IMR-90 (cell line): ENCODE results near the gene MRPS9. TPM values are rescaled to one million over a fixed set of nuclear protein-coding genes. Genes with fewer than 3 reads are reported as not detected.

Experiments used
- ATAC-seq: fragments of 200-7000 bp; cut with Tn5 transposase; 2 replicates; pipeline ENCODE4 v1.9.1; 2020; ENCODE audit warnings: low read depth, mild to moderate bottlenecking, moderate library complexity
- BruUV-seq: library from RNA; stranded (reverse); fragments of 400-500 nt; replicated peaks from 2 replicates; lab custom pipeline; 2021; lab: Mats Ljungman, UMichigan
- CTCF ChIA-PET: fragments of 300-600 bp; formaldehyde crosslinking; extraction: SDS; loops from one replicate; lab custom pipeline; 2021; ENCODE audit warnings: antibody characterized with exemption; lab: Yijun Ruan, JAX
- POLR2A ChIA-PET: fragments of 300-600 bp; sonication (Branson Sonifier 250); formaldehyde crosslinking; loops from one replicate; lab custom pipeline; 2022; ENCODE audit warnings: antibody characterized with exemption; ENCODE audit not compliant: unreplicated experiment; lab: Charles Lee
- DNase-seq: peaks from one replicate; pipeline ENCODE4 v3.0.0; 2013
- H2AFZ ChIP-seq: replicated peaks from 2 replicates; pipeline ENCODE3; 2013; ENCODE audit warnings: low read length, mild to moderate bottlenecking; ENCODE audit not compliant: poor library complexity
- H2AK5ac ChIP-seq: 2 replicates; pipeline ENCODE4 v1.6.1; 2013; ENCODE audit warnings: low read depth, low read length, inconsistent platforms
- H2AK9ac ChIP-seq: replicated peaks from 2 replicates; pipeline ENCODE3; 2013; ENCODE audit warnings: mild to moderate bottlenecking, low read depth, low read length, moderate library complexity; ENCODE audit not compliant: poor library complexity
- H2BK120ac ChIP-seq: 2 replicates; pipeline ENCODE4 v1.6.1; 2013; ENCODE audit warnings: low read depth, low read length, inconsistent platforms
- H2BK15ac ChIP-seq: 3 replicates; pipeline ENCODE4 v1.6.1; 2013; ENCODE audit warnings: low read depth, low read length, inconsistent platforms
- H2BK20ac ChIP-seq: 2 replicates; pipeline ENCODE4 v1.6.1; 2013; ENCODE audit warnings: low read depth, mild to moderate bottlenecking, inconsistent platforms, low read length, moderate library complexity
- H2BK5ac ChIP-seq: 2 replicates; pipeline ENCODE4 v1.6.1; 2013; ENCODE audit warnings: mild to moderate bottlenecking, low read depth, low read length, inconsistent platforms; ENCODE audit not compliant: poor library complexity, severe bottlenecking
- H3K14ac ChIP-seq: replicated peaks from 2 replicates; pipeline ENCODE4 v1.6.1; 2013; ENCODE audit warnings: low read depth, low read length, inconsistent platforms
- H3K18ac ChIP-seq: 2 replicates; pipeline ENCODE4 v1.6.1; 2013; ENCODE audit warnings: low read depth, low read length, control low read depth
- H3K23ac ChIP-seq: 2 replicates; pipeline ENCODE4 v1.6.1; 2013; ENCODE audit warnings: low read depth, low read length, inconsistent platforms
- H3K27ac ChIP-seq: 2 replicates; pipeline ENCODE4 v1.5.1; 2013; ENCODE audit warnings: mild to moderate bottlenecking, control low read depth, low read length; ENCODE audit not compliant: insufficient read depth
- H3K27me3 ChIP-seq: 2 replicates; pipeline ENCODE4 v1.6.1; 2013; ENCODE audit warnings: low read length; ENCODE audit not compliant: control insufficient read depth, insufficient read depth
- H3K36me3 ChIP-seq: 2 replicates; pipeline ENCODE4 v1.6.1; 2013; ENCODE audit warnings: low read length, mixed read lengths; ENCODE audit not compliant: control insufficient read depth, insufficient read depth
- H3K4ac ChIP-seq: 2 replicates; pipeline ENCODE4 v1.6.1; 2013; ENCODE audit warnings: low read depth, low read length, inconsistent platforms
- H3K4me1 ChIP-seq: 2 replicates; pipeline ENCODE4 v1.6.1; 2013; ENCODE audit warnings: low read length, mixed read lengths; ENCODE audit not compliant: control insufficient read depth, insufficient read depth
- H3K4me2 ChIP-seq: 2 replicates; pipeline ENCODE4 v1.6.1; 2013; ENCODE audit warnings: low read depth, mild to moderate bottlenecking, control low read depth, low read length, moderate library complexity
- H3K4me3 ChIP-seq: 2 replicates; pipeline ENCODE4 v1.5.1; 2013; ENCODE audit warnings: low read depth, mild to moderate bottlenecking, control low read depth, low read length, moderate library complexity; ENCODE audit not compliant: insufficient read depth
- H3K56ac ChIP-seq: 2 replicates; pipeline ENCODE4 v1.6.1; 2013; ENCODE audit warnings: low read length, inconsistent platforms; ENCODE audit not compliant: insufficient read depth; ENCODE audit errors: extremely low read depth
- H3K79me1 ChIP-seq, 2 experiments: 2 replicates each; pipeline ENCODE4 v1.6.1; 2013; ENCODE audit warnings: low read length in 2 of 2, inconsistent platforms in 1 of 2, low read depth in 1 of 2
- H3K9ac ChIP-seq: 2 replicates; pipeline ENCODE4 v1.6.1; 2013; ENCODE audit warnings: low read depth, low read length, control low read depth
- H3K9me1 ChIP-seq: 2 replicates; pipeline ENCODE4 v1.6.1; 2013; ENCODE audit warnings: low read length, inconsistent platforms; ENCODE audit not compliant: insufficient read depth
- H3K9me3 ChIP-seq: 2 replicates; pipeline ENCODE4 v1.6.1; 2013; ENCODE audit warnings: low read length; ENCODE audit not compliant: control insufficient read depth, insufficient read depth
- H4K20me1 ChIP-seq: 2 replicates; pipeline ENCODE4 v1.6.1; 2013; ENCODE audit warnings: low read length, inconsistent platforms; ENCODE audit not compliant: insufficient read depth
- H4K5ac ChIP-seq: 2 replicates; pipeline ENCODE4 v1.6.1; 2013; ENCODE audit warnings: mild to moderate bottlenecking, low read depth, low read length, control low read depth
- H4K8ac ChIP-seq, 2 experiments: 2 replicates each; pipeline ENCODE4 v1.6.1; 2013; ENCODE audit warnings: low read depth in 2 of 2, low read length in 2 of 2, control low read depth in 1 of 2, inconsistent platforms in 1 of 2
- H4K91ac ChIP-seq: 2 replicates; pipeline ENCODE4 v1.6.1; 2013; ENCODE audit warnings: low read depth, low read length, inconsistent platforms; ENCODE audit not compliant: insufficient read depth
- CEBPB ChIP-seq: IDR thresholded peaks from 2 replicates; pipeline ENCODE4 v1.6.1; 2012; ENCODE audit warnings: low read depth, low read length, improper control_type of control experiment
- NFE2L2 ChIP-seq: fragments of 150-350 bp; IDR thresholded peaks from 2 replicates; pipeline ENCODE4 v1.6.1; 2016; ENCODE audit warnings: low read depth, mild to moderate bottlenecking, low read length
- WGBS, 2 experiments: methylation state at CpG; one replicate each; pipeline versions ENCODE4 v1.1.5 to v1.1.7; 2013; ENCODE audit warnings: missing lambda C conversion rate in 2 of 2; ENCODE audit not compliant: insufficient read length in 1 of 2; ENCODE audit errors: extremely low coverage in 2 of 2; 5-methylcytosine and 5-hydroxymethylcytosine counted together
- dilution Hi-C: fragments of 300-500 bp; cut with HindIII; formaldehyde crosslinking; loops from one replicate; pipeline ENCODE4 v1.14.3; 2018; ENCODE audit warnings: low sequenced_read_pairs; ENCODE audit not compliant: unreplicated experiment
- in situ Hi-C: fragments of 300-500 bp; cut with MboI; formaldehyde crosslinking; loops from 3 replicates; pipeline ENCODE4 v1.14.3; 2019; ENCODE audit warnings: low sequenced_read_pairs, inconsistent platforms, mixed read lengths
- intact Hi-C: fragments of 100-400 bp; cut with micrococcal nuclease; formaldehyde crosslinking; loops from 2 replicates; pipeline ENCODE4 v1.10.0; 2022
- polyA plus RNA-seq, 3 experiments: library from polyadenylated mRNA; depleted of rRNA; stranded (reverse); fragments of >200 nt; gene quantifications; 2 replicates each; pipeline ENCODE4 v1.2.3, GENCODE V29; 2012; ENCODE audit warnings: low replicate concordance in 1 of 3
- total RNA-seq: library from RNA; depleted of rRNA; stranded (reverse); fragments of >200 nt; gene quantifications from 2 replicates; pipeline ENCODE4 v1.2.3, GENCODE V29; 2012

MRPS9 gene
- total and polyA plus RNA-seq, 2 of the 4 experiments (the other 2 are of a cell fraction), result 20.6 to 27.7 TPM

DNA sequence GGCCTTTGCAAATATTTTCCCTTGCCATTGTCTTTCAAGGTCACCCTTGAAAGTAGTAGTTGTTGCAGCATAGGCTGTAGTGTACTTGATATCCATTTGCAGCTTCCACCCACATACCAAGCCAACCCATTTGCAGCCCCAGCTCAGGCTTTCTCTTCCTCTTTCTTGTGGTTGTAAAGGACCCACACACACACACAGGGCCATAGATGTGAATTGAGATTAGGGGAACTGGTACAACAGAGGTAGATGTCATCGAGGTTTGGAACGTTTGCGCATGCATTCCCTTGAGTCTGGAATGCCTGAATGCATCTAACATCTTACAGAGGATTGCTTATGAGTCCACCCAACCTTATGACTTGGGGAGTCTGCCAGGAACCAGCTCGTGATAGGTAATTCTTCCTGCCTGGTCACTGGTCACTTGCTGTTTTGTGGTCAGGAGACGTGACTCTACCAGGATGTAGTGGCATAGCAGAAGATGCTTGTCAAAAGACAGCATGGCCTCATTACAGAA is 91.9 kb downstream of the MRPS9 start:
- Histone ChIP-seq H3K56ac (no peak overlapping the region), H2AK9ac (no peak overlapping the region), H3K9ac (no peak overlapping the region), H3K18ac (no peak overlapping the region), H3K9me3 (peaks cover 3% of the 10 kb centered on the region; the same call in 1 of the 2 replicates), H3K27me3 (peaks cover 11% of the 10 kb centered on the region; the same call in 1 of the 2 replicates), H3K79me1 (no peaks in the 10 kb centered on the region), H2BK5ac (no peak overlapping the region), H3K4me2 (no peak overlapping the region), H2AK5ac (no peak overlapping the region), H2BK20ac (no peak overlapping the region), H4K91ac (no peak overlapping the region), H2AFZ (no peak overlapping the region), H3K4me1 (no peaks in the 10 kb centered on the region), H4K5ac (no peak overlapping the region), H3K27ac (no peak overlapping the region), H3K23ac (no peak overlapping the region), H3K4me3 (no peak overlapping the region), H4K8ac (no peak overlapping the region), H3K9me1 (no peaks in the 10 kb centered on the region), H3K4ac (no peak overlapping the region), H2BK15ac (no peak overlapping the region), H2BK120ac (no peak overlapping the region), H3K36me3 (no peaks in the 10 kb centered on the region), H4K20me1 (no peaks in the 10 kb centered on the region), H3K14ac (no peak overlapping the region)
- in situ Hi-C loops (no loop called here), dilution Hi-C loops (no loop called here), intact Hi-C loops (no loop called here)
- ChIA-PET POLR2A (no interaction called here), CTCF (no interaction called here)
- BruUV-seq, result no TSS peak
- 58% methylated on average over 2 of the region's 5 CpGs; no CpG with 5 or more reads in 1 of the 2 experiments for WGBS, 2 experiments
- no peak for TF ChIP-seq CEBPB
- TF ChIP-seq NFE2L2, result no peak
- DNase-seq (no peak), ATAC-seq (no peak)
